ENCODE data around the gene VCP. TPM values are rescaled to one million over a fixed set of nuclear protein-coding genes. Genes with fewer than 3 reads are reported as not detected.

The VCP gene
- 100 to 1,000 TPM; 201 to 281 TPM for total RNA-seq
- polyA plus RNA-seq (ENCODE audit: insufficient read length in 2 of 2): 100 to 1,000 TPM; 229 to 233 TPM
- long read RNA-seq, donor 1, full-length matches to known transcripts: 61 of 87 reads
- long read RNA-seq, donor 1, partial matches to known transcripts: 20 of 87 reads
- long read RNA-seq, donor 1, other reads (novel, unspliced or antisense): 6 of 87 reads
- long read RNA-seq, donor 2, full-length matches to known transcripts: 14 of 33 reads
- long read RNA-seq, donor 2, partial matches to known transcripts: 19 of 33 reads
- long read RNA-seq, donor 2, other reads (novel, unspliced or antisense): 0 of 33 reads
- long read RNA-seq, donor 3, full-length matches to known transcripts: 17 of 53 reads
- long read RNA-seq, donor 3, partial matches to known transcripts: 36 of 53 reads
- long read RNA-seq, donor 3, other reads (novel, unspliced or antisense): 0 of 53 reads
- long read RNA-seq, donor 4, full-length matches to known transcripts: 32 of 46 reads
- long read RNA-seq, donor 4, partial matches to known transcripts: 14 of 46 reads
- long read RNA-seq, donor 4, other reads (novel, unspliced or antisense): 0 of 46 reads

DNA sequence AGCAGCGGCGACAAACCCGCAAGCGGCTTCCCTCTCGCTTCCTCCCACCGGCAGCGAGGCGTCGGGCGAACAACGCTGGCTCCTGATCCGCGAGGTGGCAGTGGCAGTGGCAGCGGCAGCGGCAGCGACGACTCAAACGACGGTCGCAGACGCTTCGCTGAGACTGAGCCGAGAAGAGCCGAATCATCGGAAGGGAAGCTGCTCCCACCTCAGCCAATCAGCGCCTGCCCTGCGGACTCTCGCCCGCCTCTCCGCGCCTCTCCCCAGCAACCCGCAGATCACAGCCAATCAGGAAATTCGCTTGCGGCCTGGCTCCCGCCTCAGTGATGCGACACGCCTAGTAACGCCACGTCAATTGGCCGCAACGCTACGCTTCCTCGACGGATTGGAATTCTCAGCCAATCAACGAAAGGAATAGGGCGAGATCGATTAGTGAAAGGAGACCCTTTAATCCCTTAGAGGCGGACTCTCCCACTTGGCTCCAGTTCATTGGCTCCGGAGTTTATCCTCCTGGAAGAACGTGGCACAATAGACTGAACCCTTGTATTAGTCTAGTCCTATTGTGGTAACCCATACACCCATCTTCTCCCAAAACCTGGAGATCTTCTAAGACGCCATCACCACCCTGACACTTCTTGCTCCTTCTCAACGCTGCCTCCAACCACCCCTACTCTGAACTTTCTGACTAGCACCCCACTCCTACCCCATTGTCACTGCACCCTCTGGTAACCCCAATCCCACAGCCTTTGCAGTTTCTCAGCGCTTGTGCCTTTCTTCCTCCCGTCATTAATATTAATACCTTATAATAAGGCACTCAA, at the start of gene VCP:
Gene VCP (minus strand): TSS at position 165 of the 818 bp plus-strand sequence. CDS start 272 bp downstream, outside the sequence.
- Histone ChIP-seq H3K36me3 (ENCODE audit: control insufficient read depth, insufficient read depth, low read length) (peaks cover 43% of the 10 kb centered on the region), H3K4me1 (ENCODE audit: control insufficient read depth, insufficient read depth, low read length) (peaks cover 14% of the 10 kb centered on the region), H3K4me3 (ENCODE audit: low read depth, low read length) (peak within 1 kb of the TSS; percentile 86), H3K27ac (ENCODE audit: low read depth, low read length) (peak within 1 kb of the TSS; percentile 95), H3K27me3 (ENCODE audit: control insufficient read depth, insufficient read depth, low read length) (no peaks in the 10 kb centered on the region), H3K9me3 (ENCODE audit: control insufficient read depth, insufficient read depth, low read length) (no peaks in the 10 kb centered on the region)
- 4% methylated on average over 44 of the region's 54 CpGs for WGBS (ENCODE audit: insufficient coverage)
- DNase-seq (ENCODE audit: low read depth in 4 of 6, low spot score in 6 of 6): peak; percentile 96 to 100 (median 98)

DNA sequence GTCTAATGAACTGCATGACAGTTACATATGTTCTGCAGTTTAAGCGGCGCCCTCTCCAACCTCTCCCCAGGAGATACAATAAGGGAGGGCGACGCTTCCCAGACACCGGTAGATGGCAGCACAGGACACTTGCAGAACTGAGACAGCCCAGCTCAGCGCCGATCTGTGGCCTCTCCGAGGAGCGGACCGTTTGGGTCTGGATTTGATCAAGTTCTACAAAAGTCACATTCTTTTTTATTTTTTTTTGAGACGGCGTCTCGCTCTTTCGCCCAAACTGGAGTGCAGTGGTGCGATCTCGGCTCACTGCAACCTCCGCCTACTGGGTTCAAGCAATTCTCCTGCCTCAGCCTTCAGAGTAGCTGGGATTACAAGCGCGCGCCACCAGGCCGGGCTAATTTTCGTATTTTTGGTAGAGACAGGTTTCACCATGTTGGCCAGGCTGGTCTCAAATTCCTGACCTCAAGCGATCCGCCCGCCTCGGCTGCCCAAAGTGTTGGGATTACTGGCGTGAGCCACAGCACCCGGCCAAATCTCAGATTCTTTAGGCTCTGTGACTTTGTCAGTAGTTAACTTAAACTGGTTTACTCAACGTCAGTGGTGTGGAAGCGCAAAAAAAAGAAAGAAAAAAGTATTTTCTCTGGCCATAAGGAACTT, 44.6 kb upstream of the VCP start:
- 3% methylated on average over 25 of the region's 30 CpGs for WGBS (ENCODE audit: insufficient coverage)
- Histone ChIP-seq H3K27me3 (ENCODE audit: control insufficient read depth, insufficient read depth, low read length) (no peaks in the 10 kb centered on the region), H3K9me3 (ENCODE audit: control insufficient read depth, insufficient read depth, low read length) (no peaks in the 10 kb centered on the region), H3K36me3 (ENCODE audit: control insufficient read depth, insufficient read depth, low read length) (no peaks in the 10 kb centered on the region), H3K27ac (ENCODE audit: low read depth, low read length) (peak overlapping the region; percentile 98), H3K4me3 (ENCODE audit: low read depth, low read length) (peak overlapping the region; percentile 75), H3K4me1 (ENCODE audit: control insufficient read depth, insufficient read depth, low read length) (peaks cover 41% of the 10 kb centered on the region)
- peak; percentile 86 to 98 (median 93) for DNase-seq (ENCODE audit: low read depth in 4 of 6, low spot score in 6 of 6)

DNA sequence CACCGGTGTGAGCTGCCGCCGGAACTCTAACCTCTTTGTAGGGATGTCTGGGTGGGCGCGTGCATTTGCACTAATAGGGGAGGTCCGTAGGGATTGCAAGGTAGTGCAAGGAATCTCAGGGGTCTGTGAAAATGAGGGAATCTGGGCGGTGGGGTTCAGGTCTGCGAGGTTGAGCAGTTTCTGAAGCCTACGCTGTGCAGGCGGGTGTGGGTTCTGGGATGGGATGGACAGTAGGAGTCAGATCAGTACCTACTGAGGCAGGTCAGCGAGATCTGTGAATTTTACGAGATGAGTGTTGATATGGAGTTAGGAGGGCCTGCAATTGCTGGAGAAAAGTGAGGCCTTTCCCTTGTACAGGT, 44.1 kb upstream of the VCP start:
- H3K27ac ChIP-seq (ENCODE audit: low read depth, low read length): peak overlapping the region; percentile 98
- no peaks in the 10 kb centered on the region for H3K27me3 ChIP-seq (ENCODE audit: control insufficient read depth, insufficient read depth, low read length)
- DNase-seq (ENCODE audit: low read depth in 4 of 6, low spot score in 6 of 6): no peak
- H3K4me1 ChIP-seq (ENCODE audit: control insufficient read depth, insufficient read depth, low read length): peaks cover 44% of the 10 kb centered on the region
- 0% methylated on average over 12 of the region's 12 CpGs for WGBS (ENCODE audit: insufficient coverage)
- H3K9me3 ChIP-seq (ENCODE audit: control insufficient read depth, insufficient read depth, low read length): no peaks in the 10 kb centered on the region
- H3K4me3 ChIP-seq (ENCODE audit: low read depth, low read length): peak overlapping the region; percentile 75
- no peaks in the 10 kb centered on the region for H3K36me3 ChIP-seq (ENCODE audit: control insufficient read depth, insufficient read depth, low read length)

DNA sequence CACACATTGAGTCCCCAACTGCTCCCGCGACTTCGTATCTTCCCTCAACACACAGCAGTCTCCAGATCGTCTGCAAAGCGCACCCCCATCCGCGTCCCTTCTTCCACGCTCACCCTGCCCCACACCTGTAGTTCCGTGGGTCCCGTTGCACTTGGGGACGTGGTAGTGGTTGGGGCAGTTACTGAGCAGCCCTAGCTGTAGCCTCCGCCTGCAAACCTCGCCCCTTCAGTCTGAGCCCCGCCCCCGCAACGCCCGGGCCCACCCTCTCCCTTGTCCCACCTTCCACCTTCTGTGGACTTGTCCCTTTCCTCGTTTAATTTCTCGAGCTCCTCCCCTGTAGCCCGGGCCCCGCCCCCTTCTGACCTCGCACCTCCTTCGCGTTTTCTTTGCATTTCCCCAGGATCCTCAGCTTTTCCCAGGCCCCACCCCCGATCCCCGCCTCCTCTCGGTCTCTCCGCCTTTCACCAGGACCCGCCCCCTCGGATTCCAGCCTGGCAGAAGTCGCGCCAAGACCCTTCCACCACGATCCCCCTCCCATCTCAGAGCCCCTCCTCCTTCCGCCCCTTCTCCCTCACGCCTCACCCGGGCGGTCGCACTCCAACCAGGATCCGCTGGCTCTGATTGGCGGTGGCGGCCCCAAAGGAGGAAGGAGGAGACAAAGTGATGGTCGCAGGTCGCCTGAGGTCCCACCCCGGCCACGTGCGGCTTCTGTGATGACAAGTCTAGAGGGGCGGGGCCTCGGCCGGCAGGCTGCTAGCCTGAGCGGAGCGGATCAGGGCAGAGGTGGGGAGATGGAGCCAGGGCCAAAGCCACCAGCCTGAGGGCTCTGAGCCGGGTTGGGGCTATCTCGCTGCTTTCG, 43.5 kb upstream of the VCP start, which contains the start of gene ATOSB:
Gene ATOSB (minus strand): TSS at position 183 of the 859 bp plus-strand sequence. CDS start 7,588 bp downstream, outside the sequence.
- no peaks in the 10 kb centered on the region for H3K36me3 ChIP-seq (ENCODE audit: control insufficient read depth, insufficient read depth, low read length)
- under 1% methylated on average over 51 of the region's 54 CpGs for WGBS (ENCODE audit: insufficient coverage)
- H3K27me3 ChIP-seq (ENCODE audit: control insufficient read depth, insufficient read depth, low read length): no peaks in the 10 kb centered on the region
- H3K27ac ChIP-seq (ENCODE audit: low read depth, low read length): peak within 1 kb of the TSS; percentile 98
- peaks cover 47% of the 10 kb centered on the region for H3K4me1 ChIP-seq (ENCODE audit: control insufficient read depth, insufficient read depth, low read length)
- no peaks in the 10 kb centered on the region for H3K9me3 ChIP-seq (ENCODE audit: control insufficient read depth, insufficient read depth, low read length)
- peak within 1 kb of the TSS; percentile 75 for H3K4me3 ChIP-seq (ENCODE audit: low read depth, low read length)
- peak; percentile 88 to 99 (median 92) for DNase-seq (ENCODE audit: low read depth in 4 of 6, low spot score in 6 of 6)

DNA sequence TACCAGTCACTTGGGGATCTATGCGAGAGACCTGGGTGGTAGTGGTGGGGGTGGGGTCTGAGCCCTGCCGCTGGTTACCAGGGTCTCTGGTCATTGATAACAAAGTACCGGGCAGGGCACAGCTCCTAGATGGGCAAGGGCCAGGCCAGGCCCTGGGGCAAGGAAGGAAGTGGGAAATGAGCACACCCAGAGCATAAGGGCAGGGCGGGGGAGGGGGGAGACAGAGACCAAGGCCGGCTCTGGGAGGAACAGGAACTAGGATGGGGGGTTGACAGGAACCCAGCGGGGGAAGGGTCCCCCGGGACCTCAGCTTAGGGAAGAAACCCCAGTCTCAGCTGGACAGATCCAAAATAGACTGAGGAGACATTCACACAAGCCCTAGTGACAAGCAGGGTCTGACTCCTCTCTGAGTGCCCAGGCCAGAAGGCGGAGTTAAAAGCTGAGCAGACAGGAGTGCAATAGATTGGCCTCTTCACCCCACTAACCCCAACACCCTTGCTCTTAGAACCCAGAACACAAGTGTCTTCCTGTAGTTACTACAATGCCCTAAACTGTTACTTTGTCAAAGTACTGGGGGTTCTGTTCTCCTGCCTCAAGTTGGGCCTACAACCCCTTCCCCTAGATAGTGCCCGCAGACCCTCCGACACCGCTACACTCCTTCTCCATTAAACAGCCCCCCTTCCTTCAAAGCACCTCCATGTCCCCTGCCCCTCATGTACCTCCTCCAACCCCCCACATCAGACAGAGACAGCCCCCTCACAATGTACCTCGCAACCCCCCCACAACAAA, 42.6 kb upstream of the VCP start:
- DNase-seq (ENCODE audit: low read depth in 4 of 6, low spot score in 6 of 6): peak in 1 of 6 donors; percentile 53

DNA sequence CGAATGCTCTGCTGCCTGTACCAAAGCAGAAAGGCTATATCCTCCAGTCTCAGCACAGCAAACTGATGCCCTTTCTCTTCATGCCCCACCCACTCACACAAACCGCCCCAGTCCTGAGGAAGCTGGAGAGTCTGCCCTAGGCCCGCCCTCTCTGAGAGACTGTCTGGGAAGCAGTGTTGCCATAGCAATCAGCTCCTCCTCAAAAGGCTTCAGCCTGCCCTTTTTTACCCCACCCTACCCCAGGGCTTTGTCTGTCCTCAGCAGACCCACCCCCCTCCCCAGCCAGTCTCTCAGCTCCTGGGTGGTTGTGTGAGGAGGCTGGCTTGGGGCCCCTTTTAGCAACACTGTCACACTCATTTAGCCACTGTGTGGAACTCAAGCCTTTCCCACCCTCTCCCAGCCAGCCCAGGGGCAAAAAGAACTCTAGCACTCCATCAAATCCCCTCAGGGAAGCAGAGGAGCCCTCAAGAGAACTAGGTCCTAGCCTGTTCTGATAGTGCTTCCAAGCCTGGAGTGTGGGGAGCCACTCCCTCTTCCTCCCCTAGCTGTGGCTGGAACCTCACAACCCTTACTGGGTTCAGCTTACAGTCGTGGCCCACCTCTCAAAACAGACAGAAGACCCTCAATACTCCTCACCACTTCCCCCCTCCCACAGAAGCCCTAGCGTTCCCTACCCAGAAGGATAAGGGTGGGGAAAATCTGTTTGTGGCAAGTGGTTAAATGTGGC, 41.9 kb upstream of the VCP start:
- Histone ChIP-seq H3K27me3 (ENCODE audit: control insufficient read depth, insufficient read depth, low read length) (no peaks in the 10 kb centered on the region), H3K9me3 (ENCODE audit: control insufficient read depth, insufficient read depth, low read length) (no peaks in the 10 kb centered on the region), H3K4me3 (ENCODE audit: low read depth, low read length) (peak overlapping the region; percentile 75), H3K27ac (ENCODE audit: low read depth, low read length) (peak overlapping the region; percentile 98), H3K36me3 (ENCODE audit: control insufficient read depth, insufficient read depth, low read length) (no peaks in the 10 kb centered on the region), H3K4me1 (ENCODE audit: control insufficient read depth, insufficient read depth, low read length) (peaks cover 59% of the 10 kb centered on the region)
- 2% methylated on average over 3 of the region's 5 CpGs for WGBS (ENCODE audit: insufficient coverage)
- DNase-seq (ENCODE audit: low read depth in 4 of 6, low spot score in 6 of 6): peak; percentile 64 to 95 (median 81)

More for the DNA sequence above, 42.6 kb upstream of the VCP start:
- Histone ChIP-seq H3K4me3 (ENCODE audit: low read depth, low read length) (peak overlapping the region; percentile 75), H3K36me3 (ENCODE audit: control insufficient read depth, insufficient read depth, low read length) (no peaks in the 10 kb centered on the region), H3K27ac (ENCODE audit: low read depth, low read length) (peak overlapping the region; percentile 98), H3K9me3 (ENCODE audit: control insufficient read depth, insufficient read depth, low read length) (no peaks in the 10 kb centered on the region), H3K4me1 (ENCODE audit: control insufficient read depth, insufficient read depth, low read length) (peaks cover 56% of the 10 kb centered on the region), H3K27me3 (ENCODE audit: control insufficient read depth, insufficient read depth, low read length) (no peaks in the 10 kb centered on the region)
- 16% methylated on average over 8 of the region's 12 CpGs for WGBS (ENCODE audit: insufficient coverage)

DNA sequence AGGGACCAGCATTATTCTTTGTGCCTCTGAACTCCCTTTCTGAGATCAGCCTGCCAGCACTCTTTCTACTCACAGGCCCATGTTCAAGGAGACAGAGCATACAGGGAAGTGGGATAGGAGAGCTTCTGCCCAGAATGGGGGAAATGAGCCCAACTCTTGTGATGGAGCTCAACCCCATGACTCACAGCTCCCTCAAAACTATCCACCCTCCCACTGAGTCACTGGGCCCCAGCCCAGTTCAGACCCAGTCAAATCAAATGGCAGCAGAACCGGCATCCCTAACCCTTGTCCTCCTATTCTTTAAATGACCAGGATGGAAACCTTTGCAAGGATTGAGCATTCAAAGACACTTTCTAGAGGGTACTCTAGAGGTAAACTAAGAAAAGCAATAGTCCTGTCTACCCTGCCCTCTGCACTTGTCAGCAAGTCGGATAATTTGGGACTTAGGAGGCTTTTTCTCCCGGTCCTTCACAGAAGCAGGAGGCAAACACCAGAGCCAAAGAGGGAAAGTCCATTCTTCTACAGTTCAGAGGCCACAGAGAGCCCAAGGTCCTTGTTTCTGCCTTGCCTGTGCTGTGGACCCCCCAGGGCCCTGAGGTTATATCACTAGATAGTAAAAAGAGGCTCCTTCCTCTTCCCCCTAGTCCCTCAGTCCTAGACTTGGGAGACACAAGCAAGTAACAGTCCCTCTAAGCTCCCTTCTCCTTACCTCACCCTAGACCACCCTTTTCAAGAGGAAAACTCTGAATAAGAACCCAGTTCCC, 40.0 kb upstream of the VCP start:
- Histone ChIP-seq H3K4me1 (ENCODE audit: control insufficient read depth, insufficient read depth, low read length) (peaks cover 61% of the 10 kb centered on the region), H3K36me3 (ENCODE audit: control insufficient read depth, insufficient read depth, low read length) (peaks cover 15% of the 10 kb centered on the region), H3K27me3 (ENCODE audit: control insufficient read depth, insufficient read depth, low read length) (no peaks in the 10 kb centered on the region), H3K9me3 (ENCODE audit: control insufficient read depth, insufficient read depth, low read length) (no peaks in the 10 kb centered on the region), H3K4me3 (ENCODE audit: low read depth, low read length) (no peak overlapping the region), H3K27ac (ENCODE audit: low read depth, low read length) (peak overlapping the region; percentile 83)
- WGBS (ENCODE audit: insufficient coverage): 54% methylated on average over 2 of the region's 3 CpGs
- DNase-seq (ENCODE audit: low read depth in 4 of 6, low spot score in 6 of 6): no peak
